CD4-positive, alpha-beta T cell treated with Interleukin-15 for 1 hour (primary cell): ENCODE results near the gene HCN4.
"Not testable (repeated sequence)": the region's sequence is repeated elsewhere in the genome, so short reads cannot be mapped to it uniquely, and the experiment has no call there.

Source experiments
- DNase-seq: peaks from one replicate; pipeline ENCODE4 v3.0.0-alpha.2; 2020

HCN4 gene

DNA sequence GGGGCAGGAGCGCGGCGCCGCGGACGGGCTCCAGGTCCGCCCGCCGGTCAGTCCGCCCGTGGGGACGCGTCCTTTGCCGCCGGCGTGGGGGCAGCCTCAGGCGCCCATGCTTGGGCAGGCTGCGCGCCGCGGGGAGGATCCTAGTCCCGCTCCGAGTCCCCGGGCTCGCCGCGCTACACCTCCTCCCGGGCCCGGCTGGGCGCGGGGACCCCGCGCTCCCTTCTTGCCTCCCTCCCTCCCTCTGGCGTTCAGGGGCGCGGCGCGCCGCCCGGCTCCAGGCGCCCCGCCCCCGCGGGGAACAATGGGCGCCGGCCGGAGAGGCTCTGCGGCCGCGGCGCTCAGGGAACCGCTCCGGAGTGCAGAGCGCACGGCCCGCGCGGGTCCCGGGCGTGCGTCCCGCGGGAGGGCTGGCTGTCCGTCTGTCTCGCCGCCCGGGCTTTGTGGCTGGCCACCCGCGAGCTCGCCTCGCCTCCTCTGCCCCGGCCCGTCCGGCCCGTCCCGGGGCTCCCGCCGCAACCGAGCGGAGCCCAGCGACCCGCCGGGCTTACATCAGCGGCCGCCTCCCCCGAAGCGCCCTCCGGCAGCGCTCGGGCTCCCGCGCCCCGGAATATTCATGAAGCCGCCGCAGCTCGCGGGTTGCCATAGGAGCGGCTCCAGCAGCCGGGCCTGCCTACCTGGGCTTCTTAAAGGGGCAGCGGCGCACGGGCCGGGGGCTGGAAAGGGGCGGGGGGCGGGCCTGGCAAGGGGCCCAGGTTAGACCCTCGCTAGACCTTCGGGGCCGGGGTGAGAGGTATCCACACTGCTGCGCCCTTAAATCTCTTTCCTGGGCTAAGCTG is at the start of gene HCN4:
HCN4 (minus strand) TSS at position 658 of the 836 bp plus-strand sequence. CDS start 688 bp downstream, outside the sequence.
- no peak for DNase-seq

DNA sequence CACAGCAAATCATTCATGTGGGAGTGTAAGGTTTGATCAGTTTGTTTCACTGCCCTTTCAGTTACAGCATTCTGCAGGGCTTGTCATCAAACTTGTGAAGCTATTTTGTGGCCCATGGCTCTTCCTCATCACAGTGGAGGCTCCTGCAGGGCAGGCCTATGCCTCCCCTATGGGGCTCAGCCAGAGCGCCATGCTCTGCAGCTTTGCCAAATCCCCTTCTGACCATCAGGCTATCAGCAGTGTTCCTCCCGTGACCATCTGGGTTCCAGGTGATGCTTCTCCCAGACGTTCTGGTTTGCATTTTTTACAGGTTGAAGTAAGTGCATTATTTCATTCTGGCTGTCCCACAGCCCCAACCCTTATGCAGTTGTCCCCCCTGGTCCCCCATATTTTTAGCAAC is 46.1 kb upstream of the HCN4 start:
- DNase-seq = no peak

DNA sequence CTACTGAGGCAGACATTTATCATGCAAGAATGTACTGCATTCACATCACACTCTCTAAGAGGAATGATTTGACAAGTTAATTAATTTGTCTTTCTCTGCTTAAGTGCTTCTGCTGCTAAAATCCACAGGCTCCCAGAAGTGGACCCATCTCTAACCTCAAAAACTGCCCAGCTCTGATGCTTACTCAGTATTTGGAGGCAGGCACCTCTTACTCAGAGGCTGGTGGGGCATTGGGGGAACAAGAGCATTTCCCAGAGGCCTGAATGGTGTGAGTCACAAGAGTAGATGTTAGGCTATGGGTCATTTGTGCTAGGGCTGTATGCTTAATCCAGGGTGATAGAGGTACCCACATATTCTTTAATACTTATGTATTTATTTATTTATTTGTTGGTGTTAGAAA is 34.4 kb upstream of the HCN4 start:
- DNase-seq = no peak

DNA sequence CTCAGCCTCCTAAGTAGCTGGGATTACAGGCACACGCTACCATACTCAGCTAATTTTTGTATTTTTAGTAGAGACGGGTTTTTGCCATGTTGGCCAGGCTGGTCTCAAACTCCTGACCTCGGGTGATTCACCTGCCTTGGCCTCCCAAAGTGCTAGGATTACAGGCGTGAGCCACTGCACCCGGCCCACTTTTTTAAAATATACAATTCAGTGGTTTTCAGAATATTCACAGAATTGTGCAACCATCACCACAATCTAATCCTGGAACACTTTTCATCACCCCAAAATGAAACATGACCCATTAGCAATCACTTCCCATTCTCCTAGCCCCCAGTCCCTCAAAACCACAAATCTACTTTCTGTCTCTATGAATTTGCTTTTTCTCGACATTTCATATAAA is 31.5 kb upstream of the HCN4 start:
- DNase-seq = not testable (repeated sequence)

- DNase-seq = no peak
Observed at GRCh38 chr15:73398861-73399260, 30.1 kb upstream of the HCN4 start.

DNA sequence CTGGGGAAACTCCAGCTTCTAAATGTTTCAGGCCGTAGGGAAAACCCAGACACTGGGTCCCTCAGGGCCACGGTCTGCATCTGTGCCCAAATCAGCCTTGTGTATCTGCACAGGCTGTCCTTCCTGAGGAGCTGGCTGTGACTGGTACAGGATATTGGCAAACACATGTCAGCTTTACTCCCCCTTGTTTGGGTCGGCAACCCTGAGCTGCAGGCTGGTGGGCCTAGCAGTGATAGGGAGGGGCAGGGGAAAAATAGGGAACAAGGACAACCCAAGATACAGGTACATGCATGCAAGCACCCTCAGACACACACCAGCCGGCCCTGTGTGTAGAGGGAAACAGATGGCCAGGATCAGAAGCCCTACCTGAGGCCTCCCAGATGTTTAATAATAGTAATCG is 28.7 kb upstream of the HCN4 start:
- DNase-seq = no peak

- no peak for DNase-seq
Observed at GRCh38 chr15:73395671-73396070, 26.9 kb upstream of the HCN4 start.

DNA sequence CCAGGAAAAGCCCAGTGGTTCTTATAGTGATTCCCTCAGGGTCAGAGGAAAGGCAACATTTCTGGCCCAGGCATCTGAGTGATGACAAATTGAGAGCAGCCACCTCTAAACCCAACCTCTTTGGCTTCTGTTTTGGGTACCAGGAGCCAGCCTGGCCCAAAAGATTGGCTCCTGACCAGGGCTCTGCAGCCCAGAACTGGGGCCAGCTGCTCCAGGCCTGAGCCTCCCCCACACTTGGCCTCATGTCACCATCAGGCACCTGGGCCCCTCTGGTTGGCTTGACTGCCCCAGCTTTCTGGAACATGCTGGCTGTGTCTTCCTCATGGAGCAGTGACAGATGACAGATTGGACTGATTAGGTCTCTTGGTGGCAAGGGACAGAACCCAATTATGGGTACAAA is 26.0 kb upstream of the HCN4 start:
- no peak for DNase-seq

GRCh38 chr15:73393336-73393735 is 24.6 kb upstream of the HCN4 start:
- no peak for DNase-seq

DNA sequence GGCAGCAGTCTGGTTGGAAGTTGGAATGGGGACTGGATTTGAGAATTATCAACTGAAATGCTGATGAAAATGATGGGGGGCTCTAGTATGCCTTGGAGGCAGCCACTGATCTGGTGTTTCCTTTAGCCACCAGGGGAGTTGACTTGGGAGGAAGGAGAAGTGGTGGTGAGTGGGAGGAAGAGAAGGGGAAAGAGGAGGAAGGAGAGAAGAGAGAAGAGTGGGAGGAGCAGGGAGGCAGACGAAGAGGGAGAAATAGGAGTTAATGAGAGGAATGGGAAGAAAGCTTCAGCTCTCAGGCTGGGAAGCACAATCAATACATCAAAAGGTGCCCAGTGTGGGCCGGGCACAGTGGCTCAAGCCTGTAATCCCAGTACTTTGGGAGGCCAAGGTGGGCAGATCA is 23.3 kb upstream of the HCN4 start:
- no peak for DNase-seq

DNA sequence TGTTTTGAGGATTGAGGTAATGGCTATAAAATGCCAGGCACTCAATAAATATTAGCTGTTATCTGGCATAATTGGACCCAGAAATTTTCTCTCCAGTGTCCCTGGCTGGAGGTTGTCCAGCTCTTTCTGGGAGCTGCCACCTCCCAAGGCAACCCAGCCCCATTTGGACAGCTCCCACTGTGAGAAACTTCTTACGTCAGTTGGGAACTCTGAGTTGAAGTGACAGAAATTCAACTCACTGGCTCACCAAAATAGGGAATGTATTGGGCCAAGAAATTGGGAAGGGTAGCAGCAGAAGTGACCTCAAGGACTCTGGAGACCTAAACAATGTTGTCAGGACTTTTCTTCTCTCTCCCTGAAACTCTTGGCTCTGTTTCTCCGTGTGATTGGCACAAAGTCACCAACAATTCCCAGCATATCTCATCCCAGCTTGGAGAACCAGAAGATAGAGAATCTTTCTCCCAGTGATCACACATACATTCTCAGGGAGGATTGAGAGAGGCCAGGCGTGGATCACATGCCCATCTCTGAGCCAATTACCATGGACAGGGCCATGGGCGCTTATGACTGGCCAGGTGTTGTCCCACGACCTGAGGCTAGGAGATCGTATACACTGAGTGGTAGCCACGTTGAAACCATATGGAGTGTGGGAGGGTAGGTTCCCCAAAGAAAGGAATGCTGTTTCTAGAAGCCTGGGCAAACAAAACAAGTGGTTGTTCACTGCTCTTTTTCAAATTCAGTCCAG is 22.5 kb upstream of the HCN4 start:
- DNase-seq = no peak

DNA sequence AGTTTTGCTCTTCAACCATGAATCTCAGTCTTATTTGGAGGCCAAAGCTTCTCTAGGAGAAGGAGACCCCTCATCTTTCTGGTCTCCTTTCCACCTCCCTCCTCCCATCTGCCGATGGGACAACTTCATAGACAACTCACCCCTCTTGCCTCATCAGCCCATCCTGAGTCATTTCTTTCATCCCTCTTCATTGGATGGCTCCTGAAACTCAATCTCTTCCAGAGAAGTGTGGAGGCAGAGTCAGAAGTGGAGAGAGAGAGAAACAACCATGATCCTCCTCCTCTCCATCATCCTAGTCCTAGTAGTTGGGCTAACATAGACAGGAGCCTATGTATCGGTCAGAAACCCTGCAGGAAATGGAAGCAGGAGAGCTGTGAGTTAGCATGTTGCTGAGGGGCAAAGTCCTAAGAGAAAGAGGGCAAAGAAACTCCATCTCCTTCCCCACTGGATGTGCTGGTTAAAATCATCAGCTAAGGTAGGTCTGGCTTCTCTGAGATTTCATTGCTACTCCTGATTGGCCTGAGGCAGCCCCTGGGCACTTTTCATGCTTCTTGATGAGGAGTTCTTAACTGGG is 21.3 kb upstream of the HCN4 start:
- DNase-seq = no peak

GRCh38 chr15:73389539-73389938 is 20.8 kb upstream of the HCN4 start:
- DNase-seq = no peak

DNA sequence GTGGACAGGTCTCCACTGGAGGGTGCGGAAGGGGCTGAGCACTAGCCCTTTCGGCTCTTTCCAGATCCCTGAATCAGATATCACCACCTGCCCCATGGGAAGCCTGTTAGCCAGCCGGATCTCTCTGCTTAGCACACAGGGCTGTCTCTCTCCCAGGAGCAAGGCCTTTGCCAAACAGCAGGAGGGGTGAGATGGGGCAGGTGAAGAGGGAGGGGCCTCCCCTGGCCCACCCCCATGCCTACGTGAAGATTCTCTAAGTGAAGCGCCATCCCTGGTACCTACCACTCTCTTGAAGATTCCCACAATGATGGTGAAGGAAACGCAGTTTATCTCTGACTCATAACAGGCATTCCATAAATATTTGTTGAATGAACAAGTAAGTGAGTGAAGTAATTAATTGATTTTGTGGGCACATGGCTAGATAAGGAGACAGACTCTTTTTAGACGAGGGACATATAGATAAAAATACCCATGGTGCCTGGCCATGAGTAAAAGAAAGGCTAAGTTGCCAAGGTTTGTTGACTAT is 19.6 kb upstream of the HCN4 start:
- no peak for DNase-seq

GRCh38 chr15:73387507-73388255 is 18.9 kb upstream of the HCN4 start:
- no peak for DNase-seq

- no peak for DNase-seq
Observed at GRCh38 chr15:73386886-73387506, 18.2 kb upstream of the HCN4 start.

- DNase-seq = no peak
Observed at GRCh38 chr15:73386238-73386637, 17.5 kb upstream of the HCN4 start.

DNA sequence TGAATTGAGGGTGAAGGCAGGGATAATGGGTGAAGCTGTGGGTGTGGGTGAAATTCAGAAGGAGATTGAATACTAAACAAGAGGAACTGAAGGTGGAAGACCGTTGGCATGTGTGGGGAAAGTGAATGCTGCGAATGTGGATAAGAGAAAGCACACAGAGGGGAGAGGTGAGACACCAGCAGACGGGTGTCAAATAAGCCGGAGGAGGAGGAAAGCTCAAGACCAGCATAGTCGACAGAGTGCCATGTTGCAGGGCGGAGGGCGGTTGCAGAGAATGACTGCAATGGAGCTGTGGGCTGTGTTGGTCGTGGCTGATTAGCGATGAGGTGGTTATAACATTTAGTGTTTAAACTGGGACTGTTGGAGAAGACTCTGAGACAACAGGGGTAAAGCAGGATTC is 16.4 kb upstream of the HCN4 start:
- no peak for DNase-seq

- no peak for DNase-seq
Observed at GRCh38 chr15:73383310-73384189, 14.8 kb upstream of the HCN4 start.

DNA sequence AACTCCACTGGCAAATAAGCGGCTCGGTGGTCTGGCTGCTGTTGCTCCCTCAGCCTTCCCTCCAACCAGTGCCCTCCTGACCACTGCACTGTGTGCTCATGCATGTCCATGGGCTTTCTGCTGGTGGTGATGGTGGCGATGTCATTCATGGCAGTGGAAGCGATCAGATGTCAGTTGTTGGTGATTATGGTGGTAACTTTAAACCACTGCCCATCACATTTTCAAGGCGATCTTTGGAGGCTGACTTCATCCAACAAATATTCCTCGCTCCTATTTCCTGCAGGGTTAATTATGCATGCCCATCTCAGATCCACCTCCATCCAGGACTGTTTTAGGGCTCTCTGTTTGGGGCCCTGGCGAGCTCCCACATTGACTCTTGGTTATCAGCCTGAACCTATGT is 13.4 kb upstream of the HCN4 start:
- no peak for DNase-seq

DNA sequence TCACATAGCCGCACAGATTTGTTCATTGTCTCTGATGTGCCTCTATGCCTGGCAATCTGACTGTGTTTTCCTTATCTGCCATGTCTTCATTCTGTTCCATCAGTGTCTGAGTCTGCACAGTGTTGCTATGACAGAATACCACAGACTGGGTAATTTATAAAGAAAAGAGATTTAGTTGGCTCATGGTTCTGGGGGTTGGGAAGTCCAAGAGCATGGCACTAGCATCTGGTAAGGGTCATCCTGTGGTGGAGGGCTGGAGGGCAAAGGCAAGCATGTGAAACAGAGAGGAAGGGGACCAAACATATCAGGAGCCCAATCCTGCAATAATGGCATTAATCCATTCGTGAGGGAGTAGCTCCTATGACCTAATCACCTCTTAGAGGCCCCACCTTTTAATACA is 11.9 kb upstream of the HCN4 start:
- DNase-seq = no peak

DNA sequence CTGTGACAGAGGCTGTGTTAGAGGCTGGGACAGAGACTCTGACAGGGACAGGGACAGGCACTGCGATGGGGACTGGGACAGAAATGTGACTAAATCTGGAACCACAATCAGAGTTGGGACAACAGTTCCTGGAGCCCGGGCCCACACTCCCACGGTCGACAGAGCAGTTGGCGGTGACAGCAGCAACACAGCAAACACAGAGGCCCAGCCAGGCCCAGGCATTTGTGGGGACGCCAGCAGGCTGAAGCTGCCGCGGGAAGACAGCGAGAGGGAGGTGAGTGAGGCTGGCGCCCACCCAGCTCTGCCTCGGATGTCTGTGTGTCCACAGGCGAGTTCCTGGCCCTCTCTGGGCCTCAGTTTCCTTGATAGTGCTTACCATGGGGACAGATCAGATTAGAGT is 9.3 kb upstream of the HCN4 start:
- DNase-seq = no peak
